ENCODE data around the gene EXD3.
A peak's percentile ranks its signal among the peaks of the same experiment; 100 is the strongest.

Gene EXD3

GRCh38 chr9:137294681-137295237 lies 128.2 kb downstream of the EXD3 start:
- DNase-seq (ENCODE audit: low spot score): no peak

GRCh38 chr9:137294091-137294680 lies 128.8 kb downstream of the EXD3 start:
- peak; percentile 83 for DNase-seq (ENCODE audit: low spot score)

GRCh38 chr9:137293482-137294090 lies 129.4 kb downstream of the EXD3 start:
- DNase-seq (ENCODE audit: low spot score): no peak

GRCh38 chr9:137293094-137293481 lies 129.9 kb downstream of the EXD3 start:
- DNase-seq (ENCODE audit: low spot score): no peak

GRCh38 chr9:137286975-137287383 lies 136.0 kb downstream of the EXD3 start:
- peak; percentile 71 for DNase-seq (ENCODE audit: low spot score)

GRCh38 chr9:137281345-137282116 lies 141.4 kb downstream of the EXD3 start:
- no peak for DNase-seq (ENCODE audit: low spot score)

GRCh38 chr9:137280474-137281344 lies 142.3 kb downstream of the EXD3 start:
- DNase-seq (ENCODE audit: low spot score): peak; percentile 53

GRCh38 chr9:137279741-137280473 lies 143.1 kb downstream of the EXD3 start:
- no peak for DNase-seq (ENCODE audit: low spot score)

GRCh38 chr9:137278721-137279711 lies 143.9 kb downstream of the EXD3 start:
- DNase-seq (ENCODE audit: low spot score): no peak

- DNase-seq (ENCODE audit: low spot score): peak; percentile 45
Measured at GRCh38 chr9:137278061-137278701, 144.8 kb downstream of the EXD3 start.

GRCh38 chr9:137277329-137278041 lies 145.5 kb downstream of the EXD3 start, which contains the start of gene TOR4A:
TOR4A (plus strand) TSS chr9:137277726; CDS start chr9:137278690, 964 bp downstream.
- DNase-seq (ENCODE audit: low spot score): peak; percentile 71

- DNase-seq (ENCODE audit: low spot score): peak; percentile 68
Measured at GRCh38 chr9:137276473-137277328, 146.3 kb downstream of the EXD3 start.

- no peak for DNase-seq (ENCODE audit: low spot score)
Measured at GRCh38 chr9:137275588-137276472, 147.1 kb downstream of the EXD3 start.

GRCh38 chr9:137275203-137275587 lies 147.8 kb downstream of the EXD3 start:
- no peak for DNase-seq (ENCODE audit: low spot score)

- DNase-seq (ENCODE audit: low spot score): peak; percentile 68
Measured at GRCh38 chr9:137273611-137274320, 149.2 kb downstream of the EXD3 start.

- DNase-seq (ENCODE audit: low spot score): no peak
Measured at GRCh38 chr9:137273095-137273490, 149.9 kb downstream of the EXD3 start.
